Measurements from ENCODE around the gene SPCS2.

- TF ChIP-seq EP300 (IDR thresholded peaks at IDR 0.05) (no peak), CTCF (IDR thresholded peaks at IDR 0.05) (no peak)
These were observed 46.7 kb upstream of the SPCS2 start for GRCh38 chr11:74902342-74902741.

All from ovary (tissue), 3 donors.